ENCODE measurements around the gene LNX1.

DNA sequence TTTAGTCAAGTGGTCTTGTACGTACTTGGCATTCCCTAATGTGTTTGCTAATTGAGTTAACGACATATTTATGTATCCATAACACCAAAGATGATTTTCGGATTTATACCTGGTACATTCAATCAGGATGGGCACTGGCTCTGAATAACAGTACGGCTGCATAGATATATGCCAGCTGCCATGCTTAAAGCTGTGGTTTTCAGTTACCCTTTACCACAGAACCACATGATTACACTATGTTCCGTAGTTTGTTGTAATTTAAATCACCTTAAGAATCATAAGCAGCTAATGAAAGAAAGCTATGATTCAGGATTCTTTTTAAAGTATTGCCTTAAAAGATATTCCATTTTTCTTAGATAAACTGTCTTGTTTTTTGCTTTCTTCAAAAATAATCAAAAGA lies 160.2 kb downstream of the LNX1 start:
- TF ChIP-seq, protein P1, sequence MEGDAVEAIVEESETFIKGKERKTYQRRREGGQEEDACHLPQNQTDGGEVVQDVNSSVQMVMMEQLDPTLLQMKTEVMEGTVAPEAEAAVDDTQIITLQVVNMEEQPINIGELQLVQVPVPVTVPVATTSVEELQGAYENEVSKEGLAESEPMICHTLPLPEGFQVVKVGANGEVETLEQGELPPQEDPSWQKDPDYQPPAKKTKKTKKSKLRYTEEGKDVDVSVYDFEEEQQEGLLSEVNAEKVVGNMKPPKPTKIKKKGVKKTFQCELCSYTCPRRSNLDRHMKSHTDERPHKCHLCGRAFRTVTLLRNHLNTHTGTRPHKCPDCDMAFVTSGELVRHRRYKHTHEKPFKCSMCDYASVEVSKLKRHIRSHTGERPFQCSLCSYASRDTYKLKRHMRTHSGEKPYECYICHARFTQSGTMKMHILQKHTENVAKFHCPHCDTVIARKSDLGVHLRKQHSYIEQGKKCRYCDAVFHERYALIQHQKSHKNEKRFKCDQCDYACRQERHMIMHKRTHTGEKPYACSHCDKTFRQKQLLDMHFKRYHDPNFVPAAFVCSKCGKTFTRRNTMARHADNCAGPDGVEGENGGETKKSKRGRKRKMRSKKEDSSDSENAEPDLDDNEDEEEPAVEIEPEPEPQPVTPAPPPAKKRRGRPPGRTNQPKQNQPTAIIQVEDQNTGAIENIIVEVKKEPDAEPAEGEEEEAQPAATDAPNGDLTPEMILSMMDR (IDR thresholded peaks at IDR 0.05) = no peak
- no peak for TF ChIP-seq ZFX (IDR thresholded peaks at IDR 0.05; ENCODE audit: borderline replicate concordance)
